ENCODE measurements around the gene RSAD1.
A peak's percentile ranks its signal among the peaks of the same experiment; 100 is the strongest.
"Not testable (repeated sequence)": the region's sequence is repeated elsewhere in the genome, so short reads cannot be mapped to it uniquely, and the experiment has no call there.

Gene RSAD1

GRCh38 chr17:50474523-50474922, 4.1 kb upstream of the RSAD1 start:
- Histone ChIP-seq H3K27ac (ENCODE audit: low read depth, low read length) (no peak overlapping the region), H3K4me3 (ENCODE audit: low read depth, low read length) (no peak overlapping the region), H3K9ac (ENCODE audit: low read depth, low read length) (no peak overlapping the region), H3K4me1 (ENCODE audit: control insufficient read depth, insufficient read depth, low read length) (no peaks in the 10 kb centered on the region), H3K27me3 (ENCODE audit: control insufficient read depth, insufficient read depth, low read length) (peaks cover 8% of the 10 kb centered on the region), H3K36me3 (ENCODE audit: control insufficient read depth, insufficient read depth, low read length) (no peaks in the 10 kb centered on the region), H3K9me3 (ENCODE audit: control insufficient read depth, insufficient read depth, low read length) (no peaks in the 10 kb centered on the region)

GRCh38 chr17:50475362-50475761, 3.3 kb upstream of the RSAD1 start:
- no peaks in the 10 kb centered on the region for H3K4me1 ChIP-seq (ENCODE audit: control insufficient read depth, insufficient read depth, low read length)
- peaks cover 5% of the 10 kb centered on the region; the same call in 1 of the 2 replicates for H3K27me3 ChIP-seq (ENCODE audit: control insufficient read depth, insufficient read depth, low read length)
- 0 out of 2 replicates have a peak overlapping the region, but pooled peaks have one; percentile 17 for H3K4me3 ChIP-seq (ENCODE audit: low read depth, low read length)
- H3K9me3 ChIP-seq (ENCODE audit: control insufficient read depth, insufficient read depth, low read length): no peaks in the 10 kb centered on the region
- no peak overlapping the region for H3K27ac ChIP-seq (ENCODE audit: low read depth, low read length)
- H3K9ac ChIP-seq (ENCODE audit: low read depth, low read length): no peak overlapping the region
- H3K36me3 ChIP-seq (ENCODE audit: control insufficient read depth, insufficient read depth, low read length): 0 out of 2 replicates have a peak, but pooled peaks cover 2% of the 10 kb centered on the region

- not testable (repeated sequence) for H3K4me1 ChIP-seq (ENCODE audit: control insufficient read depth, insufficient read depth, low read length); H3K27ac ChIP-seq (ENCODE audit: low read depth, low read length); H3K9me3 ChIP-seq (ENCODE audit: control insufficient read depth, insufficient read depth, low read length); H3K27me3 ChIP-seq (ENCODE audit: control insufficient read depth, insufficient read depth, low read length); H3K9ac ChIP-seq (ENCODE audit: low read depth, low read length); H3K36me3 ChIP-seq (ENCODE audit: control insufficient read depth, insufficient read depth, low read length)
- H3K4me3 ChIP-seq (ENCODE audit: low read depth, low read length): peak overlapping the region; percentile 17; the same call in 1 of the 2 replicates
Observed at GRCh38 chr17:50475775-50476544, 2.7 kb upstream of the RSAD1 start.

- H3K9ac ChIP-seq (ENCODE audit: low read depth, low read length): no peak overlapping the region
- no peaks in the 10 kb centered on the region for H3K9me3 ChIP-seq (ENCODE audit: control insufficient read depth, insufficient read depth, low read length)
- no peak overlapping the region for H3K27ac ChIP-seq (ENCODE audit: low read depth, low read length)
- peaks cover 5% of the 10 kb centered on the region; the same call in 1 of the 2 replicates for H3K27me3 ChIP-seq (ENCODE audit: control insufficient read depth, insufficient read depth, low read length)
- H3K4me3 ChIP-seq (ENCODE audit: low read depth, low read length): no peak overlapping the region
- peaks cover 10% of the 10 kb centered on the region; the same call in 1 of the 2 replicates for H3K36me3 ChIP-seq (ENCODE audit: control insufficient read depth, insufficient read depth, low read length)
- H3K4me1 ChIP-seq (ENCODE audit: control insufficient read depth, insufficient read depth, low read length): no peaks in the 10 kb centered on the region
Observed at GRCh38 chr17:50476545-50477315, 1.9 kb upstream of the RSAD1 start.

GRCh38 chr17:50477976-50478375, 684 bp upstream of the RSAD1 start:
- Histone ChIP-seq H3K9ac (ENCODE audit: low read depth, low read length) (no peak overlapping the region), H3K9me3 (ENCODE audit: control insufficient read depth, insufficient read depth, low read length) (no peaks in the 10 kb centered on the region), H3K36me3 (ENCODE audit: control insufficient read depth, insufficient read depth, low read length) (peaks cover 17% of the 10 kb centered on the region; the same call in 1 of the 2 replicates), H3K27ac (ENCODE audit: low read depth, low read length) (no peak overlapping the region), H3K4me1 (ENCODE audit: control insufficient read depth, insufficient read depth, low read length) (no peaks in the 10 kb centered on the region), H3K27me3 (ENCODE audit: control insufficient read depth, insufficient read depth, low read length) (peaks cover 5% of the 10 kb centered on the region; the same call in 1 of the 2 replicates), H3K4me3 (ENCODE audit: low read depth, low read length) (peak overlapping the region; percentile 86)

- H3K9me3 ChIP-seq (ENCODE audit: control insufficient read depth, insufficient read depth, low read length): no peaks in the 10 kb centered on the region
- peak overlapping the region; percentile 86 for H3K4me3 ChIP-seq (ENCODE audit: low read depth, low read length)
- peaks cover 33% of the 10 kb centered on the region for H3K36me3 ChIP-seq (ENCODE audit: control insufficient read depth, insufficient read depth, low read length)
- no peaks in the 10 kb centered on the region for H3K4me1 ChIP-seq (ENCODE audit: control insufficient read depth, insufficient read depth, low read length)
- peak overlapping the region; percentile 70 for H3K27ac ChIP-seq (ENCODE audit: low read depth, low read length)
- H3K27me3 ChIP-seq (ENCODE audit: control insufficient read depth, insufficient read depth, low read length): peaks cover 5% of the 10 kb centered on the region; the same call in 1 of the 2 replicates
- H3K9ac ChIP-seq (ENCODE audit: low read depth, low read length): no peak overlapping the region
Observed at GRCh38 chr17:50479522-50480141, 972 bp downstream of the RSAD1 start.

- Histone ChIP-seq H3K36me3 (ENCODE audit: control insufficient read depth, insufficient read depth, low read length) (peaks cover 39% of the 10 kb centered on the region), H3K27ac (ENCODE audit: low read depth, low read length) (no peak overlapping the region), H3K4me3 (ENCODE audit: low read depth, low read length) (no peak overlapping the region; the same call in 1 of the 2 replicates), H3K4me1 (ENCODE audit: control insufficient read depth, insufficient read depth, low read length) (no peaks in the 10 kb centered on the region), H3K9me3 (ENCODE audit: control insufficient read depth, insufficient read depth, low read length) (no peaks in the 10 kb centered on the region), H3K9ac (ENCODE audit: low read depth, low read length) (no peak overlapping the region), H3K27me3 (ENCODE audit: control insufficient read depth, insufficient read depth, low read length) (peaks cover 5% of the 10 kb centered on the region; the same call in 1 of the 2 replicates)
Observed at GRCh38 chr17:50480142-50480764, 1.6 kb downstream of the RSAD1 start.

GRCh38 chr17:50480854-50481490, 2.3 kb downstream of the RSAD1 start:
- Histone ChIP-seq H3K27me3 (ENCODE audit: control insufficient read depth, insufficient read depth, low read length) (peaks cover 5% of the 10 kb centered on the region; the same call in 1 of the 2 replicates), H3K9me3 (ENCODE audit: control insufficient read depth, insufficient read depth, low read length) (no peaks in the 10 kb centered on the region), H3K9ac (ENCODE audit: low read depth, low read length) (no peak overlapping the region), H3K4me1 (ENCODE audit: control insufficient read depth, insufficient read depth, low read length) (no peaks in the 10 kb centered on the region), H3K4me3 (ENCODE audit: low read depth, low read length) (no peak overlapping the region), H3K27ac (ENCODE audit: low read depth, low read length) (no peak overlapping the region), H3K36me3 (ENCODE audit: control insufficient read depth, insufficient read depth, low read length) (peaks cover 44% of the 10 kb centered on the region)

GRCh38 chr17:50481648-50482047, 3.0 kb downstream of the RSAD1 start:
- Histone ChIP-seq H3K27ac (ENCODE audit: low read depth, low read length) (no peak overlapping the region), H3K4me3 (ENCODE audit: low read depth, low read length) (no peak overlapping the region), H3K4me1 (ENCODE audit: control insufficient read depth, insufficient read depth, low read length) (no peaks in the 10 kb centered on the region), H3K36me3 (ENCODE audit: control insufficient read depth, insufficient read depth, low read length) (peaks cover 44% of the 10 kb centered on the region), H3K9ac (ENCODE audit: low read depth, low read length) (no peak overlapping the region), H3K9me3 (ENCODE audit: control insufficient read depth, insufficient read depth, low read length) (no peaks in the 10 kb centered on the region), H3K27me3 (ENCODE audit: control insufficient read depth, insufficient read depth, low read length) (peaks cover under 1% of the 10 kb centered on the region; the same call in 1 of the 2 replicates)

GRCh38 chr17:50482110-50482509, 3.5 kb downstream of the RSAD1 start:
- no peak overlapping the region for H3K27ac ChIP-seq (ENCODE audit: low read depth, low read length)
- H3K4me3 ChIP-seq (ENCODE audit: low read depth, low read length): no peak overlapping the region
- H3K4me1 ChIP-seq (ENCODE audit: control insufficient read depth, insufficient read depth, low read length): no peaks in the 10 kb centered on the region
- H3K9ac ChIP-seq (ENCODE audit: low read depth, low read length): no peak overlapping the region
- no peaks in the 10 kb centered on the region for H3K9me3 ChIP-seq (ENCODE audit: control insufficient read depth, insufficient read depth, low read length)
- peaks cover 44% of the 10 kb centered on the region for H3K36me3 ChIP-seq (ENCODE audit: control insufficient read depth, insufficient read depth, low read length)
- no peaks in the 10 kb centered on the region; the same call in 1 of the 2 replicates for H3K27me3 ChIP-seq (ENCODE audit: control insufficient read depth, insufficient read depth, low read length)
